Liver (tissue), 9 donors: ENCODE data around the gene PPP1R12C. TPM values are rescaled to one million over a fixed set of nuclear protein-coding genes. Genes with fewer than 3 reads are reported as not detected.

Source experiments
- DNase-seq: peaks from one replicate; pipeline ENCODE4 v3.0.0-alpha.2; 2017; ENCODE audit warnings: low spot score
- H3K27ac ChIP-seq, 2 donors: one replicate each; pipeline ENCODE4 v1.7.0; 2013; ENCODE audit warnings: inconsistent platforms in 2 of 2, low read length in 2 of 2, control low read depth in 1 of 2, low read depth in 1 of 2, mild to moderate bottlenecking in 1 of 2
- H3K27me3 ChIP-seq, 4 donors: one replicate each; pipeline versions ENCODE4 v1.6.1 to v1.7.0; 2013; ENCODE audit warnings: low read length in 3 of 4, inconsistent platforms in 1 of 4, mild to moderate bottlenecking in 1 of 4, moderate library complexity in 1 of 4; ENCODE audit not compliant: control insufficient read depth in 4 of 4, insufficient read depth in 4 of 4
- H3K36me3 ChIP-seq, 4 donors: one replicate each; pipeline versions ENCODE4 v1.6.1 to v1.7.0; 2013; ENCODE audit warnings: low read length in 3 of 4, mild to moderate bottlenecking in 3 of 4, low read depth in 1 of 4, moderate library complexity in 1 of 4; ENCODE audit not compliant: control insufficient read depth in 4 of 4, insufficient read depth in 3 of 4
- H3K4me1 ChIP-seq, 4 donors: one replicate each; pipeline versions ENCODE4 v1.6.1 to v1.7.0; 2013; ENCODE audit warnings: low read length in 3 of 4, mild to moderate bottlenecking in 3 of 4, moderate library complexity in 1 of 4; ENCODE audit not compliant: control insufficient read depth in 4 of 4, insufficient read depth in 4 of 4
- H3K4me3 ChIP-seq, 3 donors: one replicate each; pipeline versions ENCODE4 v1.6.1 to v1.7.0; 2013; ENCODE audit warnings: low read length in 3 of 3, control low read depth in 1 of 3, low read depth in 1 of 3, mild to moderate bottlenecking in 1 of 3
- H3K9ac ChIP-seq, 2 donors: one replicate each; pipeline ENCODE4 v1.7.0; 2013; ENCODE audit warnings: low read length in 2 of 2, mild to moderate bottlenecking in 2 of 2, moderate library complexity in 2 of 2, control low read depth in 1 of 2, low read depth in 1 of 2
- H3K9me3 ChIP-seq, 4 donors: one replicate each; pipeline versions ENCODE4 v1.6.1 to v1.7.0; 2013; ENCODE audit warnings: low read length in 3 of 4; ENCODE audit not compliant: control insufficient read depth in 4 of 4
- EGR1 ChIP-seq, 2 donors: IDR thresholded peaks; 2 replicates each; pipeline ENCODE4 v1.6.1; 2016 to 2018; ENCODE audit warnings: antibody characterized with exemption in 2 of 2, low read depth in 2 of 2
- HNF4A ChIP-seq, 2 donors: conservative IDR thresholded peaks; 2 replicates each; pipeline ENCODE4 v1.6.1; 2016; ENCODE audit warnings: antibody characterized with exemption in 2 of 2, mild to moderate bottlenecking in 2 of 2
- HNF4G ChIP-seq: IDR thresholded peaks from 2 replicates; pipeline ENCODE4 v1.6.1; 2016; ENCODE audit warnings: antibody characterized with exemption
- JUND ChIP-seq, 2 donors: IDR thresholded peaks; 2 replicates each; pipeline ENCODE4 v1.6.1; 2016; ENCODE audit warnings: antibody characterized with exemption in 2 of 2
- RXRA ChIP-seq, 2 donors: IDR thresholded peaks; 2 replicates each; pipeline ENCODE4 v1.6.1; 2017 to 2018; ENCODE audit warnings: antibody characterized with exemption in 2 of 2, mild to moderate bottlenecking in 1 of 2
- TAF1 ChIP-seq: conservative IDR thresholded peaks from 2 replicates; pipeline ENCODE4 v1.6.1; 2016; ENCODE audit warnings: antibody characterized with exemption, mild to moderate bottlenecking
- WGBS: extraction: QIAGEN DNeasy Blood & Tissue Kit; methylation state at CpG from one replicate; pipeline ENCODE4 v1.1.7; 2013; 5-methylcytosine and 5-hydroxymethylcytosine counted together
- polyA plus RNA-seq, 2 donors: library from polyadenylated mRNA; stranded (reverse) in 1 of 2; unstranded in 1 of 2; fragments of 200-250 nt in 1 of 2; fragments of >200 nt in 1 of 2; fragmentation: Nextera tagmentation in 1 of 2; extraction: Ambion mirVana in 1 of 2; gene quantifications; one replicate each; pipeline versions ENCODE4 v1.2.1 to v1.2.3, GENCODE V29; 2013 to 2015
- total RNA-seq, 2 donors: library from RNA; depleted of rRNA; stranded (reverse); fragments of >200 nt; gene quantifications; one replicate each; pipeline ENCODE4 v1.2.3, GENCODE V29; 2014
- TF ChIP-seq, protein P1 (sequence below): IDR thresholded peaks from 2 replicates; pipeline ENCODE4 v1.6.1; 2016; ENCODE audit warnings: antibody characterized with exemption
- TF ChIP-seq, protein P2 (sequence below): IDR thresholded peaks from 2 replicates; pipeline ENCODE4 v1.6.1; 2016; ENCODE audit warnings: antibody characterized with exemption
- TF ChIP-seq, protein P3 (sequence below): IDR thresholded peaks from 2 replicates; pipeline ENCODE4 v1.6.1; 2016; ENCODE audit warnings: antibody characterized with exemption, mild to moderate bottlenecking
- TF ChIP-seq, protein P4 (sequence below): IDR thresholded peaks from 2 replicates; pipeline ENCODE4 v1.6.1; 2016; ENCODE audit warnings: antibody characterized with exemption
- donor health status: healthy.
- donor health status: healthy.
- donor health status: healthy.
- donor health status: healthy.
- donor health status: healthy.

Gene PPP1R12C
- total and polyA plus RNA-seq, 4 donors = 7.4 to 35.8 (median 24.9) TPM

DNA sequence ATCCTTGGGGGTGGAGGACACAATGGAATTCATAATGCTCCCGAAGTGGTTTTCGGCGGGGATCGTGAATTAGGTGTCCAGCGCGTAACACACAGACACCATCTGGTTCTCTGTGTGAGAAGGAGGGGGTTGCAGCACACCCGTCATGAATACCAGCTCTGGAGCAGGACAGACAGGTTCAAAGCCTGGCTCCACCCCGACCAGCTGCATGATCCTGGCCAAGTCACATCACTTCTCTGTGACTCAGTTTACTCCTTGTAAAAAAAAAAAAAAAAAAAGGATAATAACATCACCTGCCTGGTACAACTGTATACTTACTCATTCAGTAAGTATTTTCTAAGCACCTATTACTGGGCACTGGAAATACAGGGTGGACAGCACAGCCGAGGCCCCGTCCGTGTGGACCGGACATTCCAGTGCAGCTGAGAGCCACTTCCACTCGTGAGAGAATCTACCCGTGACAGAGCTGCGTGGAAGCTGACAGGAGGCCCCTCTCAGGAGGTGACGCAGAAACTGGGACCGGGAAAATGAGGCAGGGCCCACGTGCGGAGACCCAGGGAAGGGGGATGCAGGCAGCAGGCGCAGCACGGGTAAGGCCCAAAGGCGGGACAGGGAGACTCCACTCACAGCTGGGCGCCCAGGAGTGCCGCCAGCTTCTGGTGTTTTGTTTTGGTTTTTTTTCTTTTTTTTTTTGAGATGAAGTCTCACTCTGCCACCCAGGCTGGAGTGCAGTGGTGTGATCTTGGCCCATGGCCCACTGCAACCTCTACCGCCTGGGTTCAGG, 66.5 kb downstream of the PPP1R12C start:
- no peak overlapping the region for H3K9ac ChIP-seq
- no peak for DNase-seq
- TF ChIP-seq, protein P1, sequence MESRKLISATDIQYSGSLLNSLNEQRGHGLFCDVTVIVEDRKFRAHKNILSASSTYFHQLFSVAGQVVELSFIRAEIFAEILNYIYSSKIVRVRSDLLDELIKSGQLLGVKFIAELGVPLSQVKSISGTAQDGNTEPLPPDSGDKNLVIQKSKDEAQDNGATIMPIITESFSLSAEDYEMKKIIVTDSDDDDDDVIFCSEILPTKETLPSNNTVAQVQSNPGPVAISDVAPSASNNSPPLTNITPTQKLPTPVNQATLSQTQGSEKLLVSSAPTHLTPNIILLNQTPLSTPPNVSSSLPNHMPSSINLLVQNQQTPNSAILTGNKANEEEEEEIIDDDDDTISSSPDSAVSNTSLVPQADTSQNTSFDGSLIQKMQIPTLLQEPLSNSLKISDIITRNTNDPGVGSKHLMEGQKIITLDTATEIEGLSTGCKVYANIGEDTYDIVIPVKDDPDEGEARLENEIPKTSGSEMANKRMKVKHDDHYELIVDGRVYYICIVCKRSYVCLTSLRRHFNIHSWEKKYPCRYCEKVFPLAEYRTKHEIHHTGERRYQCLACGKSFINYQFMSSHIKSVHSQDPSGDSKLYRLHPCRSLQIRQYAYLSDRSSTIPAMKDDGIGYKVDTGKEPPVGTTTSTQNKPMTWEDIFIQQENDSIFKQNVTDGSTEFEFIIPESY = no peak
- TF ChIP-seq TAF1 (no peak), HNF4A (conservative IDR thresholded peaks at IDR 0.05) (no peak), HNF4G (no peak), JUND (IDR thresholded peaks at IDR 0.05) (no peak)
- TF ChIP-seq, protein P2, sequence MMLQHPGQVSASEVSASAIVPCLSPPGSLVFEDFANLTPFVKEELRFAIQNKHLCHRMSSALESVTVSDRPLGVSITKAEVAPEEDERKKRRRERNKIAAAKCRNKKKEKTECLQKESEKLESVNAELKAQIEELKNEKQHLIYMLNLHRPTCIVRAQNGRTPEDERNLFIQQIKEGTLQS = no peak
- 97% methylated on average over 25 of the region's 25 CpGs for WGBS
- H3K9me3 ChIP-seq = no peaks in the 10 kb centered on the region
- H3K27me3 ChIP-seq = no peaks in the 10 kb centered on the region
- H3K4me3 ChIP-seq = no peak overlapping the region
- H3K27ac ChIP-seq = no peak overlapping the region
- H3K36me3 ChIP-seq = peaks cover 21 to 55% (median 39%) of the 10 kb centered on the region in 4 donors
- no peaks in the 10 kb centered on the region for H3K4me1 ChIP-seq

DNA sequence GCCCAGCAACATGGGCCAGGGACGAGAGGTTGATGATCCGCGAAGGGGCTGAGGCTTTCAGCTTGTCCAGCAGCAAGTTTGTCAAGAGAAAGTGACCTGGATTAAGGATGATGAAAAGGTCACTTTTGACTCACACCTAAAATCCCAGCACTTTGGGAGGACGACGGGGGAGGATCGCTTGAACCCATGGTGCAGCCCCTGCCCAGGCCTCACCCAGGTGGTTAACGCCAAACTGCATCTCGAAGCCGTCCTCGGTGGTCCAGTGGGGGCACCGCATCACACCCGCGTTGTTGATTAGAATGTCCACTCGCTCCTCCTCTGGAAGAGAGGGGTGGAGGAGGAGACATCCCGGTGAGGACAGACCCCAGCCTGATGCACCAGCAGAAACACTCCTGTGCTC, 69.0 kb downstream of the PPP1R12C start:
- H3K27me3 ChIP-seq = no peaks in the 10 kb centered on the region
- no peaks in the 10 kb centered on the region for H3K9me3 ChIP-seq
- 97% methylated on average over 15 of the region's 15 CpGs for WGBS
- no peak overlapping the region for H3K4me3 ChIP-seq
- peaks cover 19 to 55% (median 36%) of the 10 kb centered on the region in 4 donors for H3K36me3 ChIP-seq
- no peak overlapping the region for H3K27ac ChIP-seq
- TF ChIP-seq, protein P1 = no peak
- TF ChIP-seq, protein P3, sequence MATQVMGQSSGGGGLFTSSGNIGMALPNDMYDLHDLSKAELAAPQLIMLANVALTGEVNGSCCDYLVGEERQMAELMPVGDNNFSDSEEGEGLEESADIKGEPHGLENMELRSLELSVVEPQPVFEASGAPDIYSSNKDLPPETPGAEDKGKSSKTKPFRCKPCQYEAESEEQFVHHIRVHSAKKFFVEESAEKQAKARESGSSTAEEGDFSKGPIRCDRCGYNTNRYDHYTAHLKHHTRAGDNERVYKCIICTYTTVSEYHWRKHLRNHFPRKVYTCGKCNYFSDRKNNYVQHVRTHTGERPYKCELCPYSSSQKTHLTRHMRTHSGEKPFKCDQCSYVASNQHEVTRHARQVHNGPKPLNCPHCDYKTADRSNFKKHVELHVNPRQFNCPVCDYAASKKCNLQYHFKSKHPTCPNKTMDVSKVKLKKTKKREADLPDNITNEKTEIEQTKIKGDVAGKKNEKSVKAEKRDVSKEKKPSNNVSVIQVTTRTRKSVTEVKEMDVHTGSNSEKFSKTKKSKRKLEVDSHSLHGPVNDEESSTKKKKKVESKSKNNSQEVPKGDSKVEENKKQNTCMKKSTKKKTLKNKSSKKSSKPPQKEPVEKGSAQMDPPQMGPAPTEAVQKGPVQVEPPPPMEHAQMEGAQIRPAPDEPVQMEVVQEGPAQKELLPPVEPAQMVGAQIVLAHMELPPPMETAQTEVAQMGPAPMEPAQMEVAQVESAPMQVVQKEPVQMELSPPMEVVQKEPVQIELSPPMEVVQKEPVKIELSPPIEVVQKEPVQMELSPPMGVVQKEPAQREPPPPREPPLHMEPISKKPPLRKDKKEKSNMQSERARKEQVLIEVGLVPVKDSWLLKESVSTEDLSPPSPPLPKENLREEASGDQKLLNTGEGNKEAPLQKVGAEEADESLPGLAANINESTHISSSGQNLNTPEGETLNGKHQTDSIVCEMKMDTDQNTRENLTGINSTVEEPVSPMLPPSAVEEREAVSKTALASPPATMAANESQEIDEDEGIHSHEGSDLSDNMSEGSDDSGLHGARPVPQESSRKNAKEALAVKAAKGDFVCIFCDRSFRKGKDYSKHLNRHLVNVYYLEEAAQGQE = no peak
- no peak for TF ChIP-seq RXRA (IDR thresholded peaks at IDR 0.05)
- no peak for TF ChIP-seq TAF1
- no peak for TF ChIP-seq EGR1 (IDR thresholded peaks at IDR 0.05; ENCODE audit: low read depth in 2 of 2)
- TF ChIP-seq, protein P4, sequence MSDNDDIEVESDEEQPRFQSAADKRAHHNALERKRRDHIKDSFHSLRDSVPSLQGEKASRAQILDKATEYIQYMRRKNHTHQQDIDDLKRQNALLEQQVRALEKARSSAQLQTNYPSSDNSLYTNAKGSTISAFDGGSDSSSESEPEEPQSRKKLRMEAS = no peak
- no peak for TF ChIP-seq HNF4G
- DNase-seq = no peak
- no peak overlapping the region for H3K9ac ChIP-seq
- H3K4me1 ChIP-seq = no peaks in the 10 kb centered on the region
